HepG2 (cell line): ENCODE results near the gene ADM5. TPM values are rescaled to one million over a fixed set of nuclear protein-coding genes. Genes with fewer than 3 reads are reported as not detected.
A peak's percentile ranks its signal among the peaks of the same experiment; 100 is the strongest.

ENCODE experiments used
- ATAC-seq: fragments of 200-7000 bp; cut with Tn5 transposase; 3 replicates; pipeline ENCODE4 v1.9.1; 2020; ENCODE audit warnings: mild to moderate bottlenecking, moderate library complexity
- BruUV-seq: library from RNA; stranded (reverse); fragments of 400-500 nt; replicated peaks from 2 replicates; lab custom pipeline; 2021; lab: Mats Ljungman, UMichigan
- CTCF ChIA-PET: fragments of 300-600 bp; formaldehyde crosslinking; extraction: SDS; loops from one replicate; lab custom pipeline; 2021; ENCODE audit warnings: low total read pairs, inconsistent platforms, low intra/inter-chr PET ratio; lab: Yijun Ruan, JAX
- POLR2A ChIA-PET: fragments of 350-600 bp; sonication (Branson Sonifier 250); formaldehyde crosslinking; loops from one replicate; lab custom pipeline; 2020; ENCODE audit warnings: antibody characterized with exemption, inconsistent platforms; lab: Yijun Ruan, JAX
- DNase-seq: peaks from one replicate; pipeline ENCODE4 v3.0.0-alpha.2; 2015; ENCODE audit warnings: low spot score
- FAIRE-seq: peaks from 3 replicates; lab custom pipeline; 2011; peaks lifted over from hg19 to GRCh38; lab: Jason Lieb, UNC
- H2AFZ ChIP-seq: one replicate; pipeline ENCODE4 v1.6.1; 2011; ENCODE audit warnings: low read length, inconsistent platforms
- H3K27ac ChIP-seq: fragments of 300-600 bp; 3 replicates; pipeline ENCODE4 v1.8.0; 2011; ENCODE audit warnings: mixed run types, mild to moderate bottlenecking, mixed read lengths, low read length, inconsistent platforms; ENCODE audit not compliant: insufficient read depth; ENCODE audit errors: extremely low read length
- H3K27me3 ChIP-seq, 2 experiments: fragments of 200-600 bp in 1 of 2; 2 replicates in 1 of 2; 3 replicates in 1 of 2; pipeline versions ENCODE4 v1.6.0 to v1.8.0; 2011; ENCODE audit warnings: low read length in 2 of 2, mild to moderate bottlenecking in 2 of 2, moderate library complexity in 2 of 2, inconsistent platforms in 1 of 2; ENCODE audit not compliant: insufficient read depth in 2 of 2, control insufficient read depth in 1 of 2
- H3K36me3 ChIP-seq, 2 experiments: fragments of 200-600 bp in 1 of 2; replicated peaks in 1 of 2; 2 replicates in 1 of 2; 3 replicates in 1 of 2; pipeline versions ENCODE4 v1.5.1 to v1.8.0; 2011; ENCODE audit warnings: low read length in 2 of 2, inconsistent platforms in 1 of 2; ENCODE audit not compliant: insufficient read depth in 2 of 2, control insufficient read depth in 1 of 2
- H3K4me1 ChIP-seq: 2 replicates; pipeline ENCODE4 v1.5.1; 2012; ENCODE audit warnings: low read length, inconsistent platforms; ENCODE audit not compliant: insufficient read depth
- H3K4me2 ChIP-seq: 2 replicates; pipeline ENCODE4 v1.6.0; 2011; ENCODE audit warnings: low read depth, low read length, inconsistent platforms
- H3K4me3 ChIP-seq, 3 experiments: fragments of 200-600 bp in 1 of 3; sonication (generic), shearing (Covaris generic) in 1 of 3; replicated peaks in 1 of 3; 2 replicates each; pipeline ENCODE4 v1.5.1; 2011 to 2016; ENCODE audit warnings: low read length in 3 of 3, inconsistent platforms in 2 of 3, low read depth in 2 of 3, mild to moderate bottlenecking in 2 of 3, control low read depth in 1 of 3, mixed read lengths in 1 of 3; ENCODE audit not compliant: insufficient read depth in 1 of 3
- H3K79me2 ChIP-seq: one replicate; pipeline ENCODE4 v1.6.1; 2011; ENCODE audit warnings: low read length, inconsistent platforms; ENCODE audit not compliant: insufficient read depth
- H3K9ac ChIP-seq: 2 replicates; pipeline ENCODE4 v1.6.0; 2011; ENCODE audit warnings: mild to moderate bottlenecking, low read depth, low read length, inconsistent platforms; ENCODE audit not compliant: insufficient read depth
- H3K9me3 ChIP-seq: 2 replicates; pipeline ENCODE4 v1.5.1; 2012; ENCODE audit warnings: mild to moderate bottlenecking, low read length
- H4K20me1 ChIP-seq: 2 replicates; pipeline ENCODE4 v1.6.0; 2011; ENCODE audit warnings: inconsistent platforms, mild to moderate bottlenecking, low read length, moderate library complexity; ENCODE audit not compliant: insufficient read depth
- ARNT ChIP-seq: fragments of 450-650 bp; IDR thresholded peaks from 2 replicates; pipeline ENCODE4 v1.6.1; 2017
- GTF2F1 ChIP-seq: fragments of 150-350 bp; IDR thresholded peaks from 2 replicates; pipeline ENCODE4 v1.6.1; 2014; ENCODE audit warnings: low read length
- HDAC1 ChIP-seq: sonication (generic); formaldehyde crosslinking; IDR thresholded peaks from 2 replicates; pipeline ENCODE4 v1.5.1; 2020; ENCODE audit warnings: mild to moderate bottlenecking, missing genetic modification reagents
- KDM5B ChIP-seq: sonication (generic); formaldehyde crosslinking; IDR thresholded peaks from 2 replicates; pipeline ENCODE4 v1.4.0; 2020; ENCODE audit warnings: missing genetic modification reagents, mild to moderate bottlenecking, borderline replicate concordance
- KLF13 ChIP-seq: sonication (generic); formaldehyde crosslinking; IDR thresholded peaks from 2 replicates; pipeline ENCODE4 v1.4.0; 2020; ENCODE audit warnings: mild to moderate bottlenecking, missing genetic modification reagents
- POLR2G ChIP-seq: fragments of 200-400 bp; formaldehyde crosslinking; IDR thresholded peaks from 2 replicates; pipeline ENCODE4 v1.6.1; 2018; ENCODE audit warnings: mild to moderate bottlenecking, low read depth, low read length, moderate library complexity
- RORA ChIP-seq: sonication (generic); formaldehyde crosslinking; IDR thresholded peaks from 2 replicates; pipeline ENCODE4 v1.5.0; 2020; ENCODE audit warnings: mild to moderate bottlenecking, missing genetic modification reagents, moderate library complexity
- ZFP1 ChIP-seq: IDR thresholded peaks from 2 replicates; pipeline ENCODE4 v1.6.1; 2016
- ZNF33B ChIP-seq: sonication (generic); formaldehyde crosslinking; IDR thresholded peaks from 2 replicates; pipeline ENCODE4 v1.5.1; 2020; ENCODE audit warnings: mild to moderate bottlenecking, missing genetic modification reagents
- ZNF558 ChIP-seq: sonication (generic); formaldehyde crosslinking; IDR thresholded peaks from 2 replicates; pipeline ENCODE4 v1.9.0; 2022; ENCODE audit warnings: mild to moderate bottlenecking, missing genetic modification reagents, borderline replicate concordance
- ZNF605 ChIP-seq: sonication (generic); formaldehyde crosslinking; IDR thresholded peaks from 2 replicates; pipeline ENCODE4 v1.8.0; 2022; ENCODE audit warnings: mild to moderate bottlenecking, missing genetic modification reagents
- ZSCAN22 ChIP-seq: sonication (generic); formaldehyde crosslinking; IDR thresholded peaks from 2 replicates; pipeline ENCODE4 v1.4.0; 2020; ENCODE audit warnings: mild to moderate bottlenecking, missing genetic modification reagents
- WGBS: methylation state at CpG from one replicate; pipeline ENCODE4 v1.1.6; 2017; ENCODE audit warnings: low lambda C conversion rate; 5-methylcytosine and 5-hydroxymethylcytosine counted together
- in situ Hi-C: cut with HindIII; loops from 2 replicates; pipeline ENCODE4 v1.10.0; 2017; ENCODE audit warnings: low pct_unique_long_range_greater_than_20kb; ENCODE audit not compliant: extremely low pct_ligation_motif_present
- intact Hi-C: fragments of 100-400 bp; cut with micrococcal nuclease; formaldehyde crosslinking; loops from one replicate; pipeline ENCODE4 v1.10.0; 2022; ENCODE audit not compliant: unreplicated experiment
- polyA plus RNA-seq, 8 experiments: library from polyadenylated mRNA; depleted of rRNA in 3 of 8; stranded (reverse) in 7 of 8; unstranded in 1 of 8; fragments of >200 nt; fragmentation: Illumina TruSeq in 4 of 8; extraction: Trizol in 4 of 8; gene quantifications; 2 replicates each; pipeline versions ENCODE4 v1.2.1 to v1.2.3, GENCODE V29; 2011 to 2016; ENCODE audit warnings: low read depth in 4 of 8, missing spikeins in 1 of 8, mixed read lengths in 1 of 8; ENCODE audit not compliant: insufficient read depth in 1 of 8
- total RNA-seq, 5 experiments: library from RNA; depleted of rRNA; stranded (reverse); fragments of >200 nt; fragmentation: Illumina TruSeq; extraction: Trizol; gene quantifications; 2 replicates each; pipeline ENCODE4 v1.2.3, GENCODE V29; 2016; ENCODE audit warnings: low read depth in 1 of 5
- TF ChIP-seq, protein P1 (sequence below): sonication (generic); formaldehyde crosslinking; IDR thresholded peaks from 2 replicates; pipeline ENCODE4 v1.4.0; 2020; ENCODE audit warnings: mild to moderate bottlenecking, missing genetic modification reagents
- TF ChIP-seq, protein P2 (sequence below): sonication (generic); formaldehyde crosslinking; IDR thresholded peaks from 2 replicates; pipeline ENCODE4 v1.8.0; 2022; ENCODE audit warnings: missing genetic modification reagents, mild to moderate bottlenecking, borderline replicate concordance
- TF ChIP-seq, protein P3 (sequence below): sonication (generic); formaldehyde crosslinking; IDR thresholded peaks from 2 replicates; pipeline ENCODE4 v1.4.0; 2020; ENCODE audit warnings: missing genetic modification reagents

The ADM5 gene
- total and polyA plus RNA-seq, 2 of the 13 experiments (the other 11 are each of a cell fraction or from before 2014, with no cell fraction given): 2.7 to 4.1 TPM

DNA sequence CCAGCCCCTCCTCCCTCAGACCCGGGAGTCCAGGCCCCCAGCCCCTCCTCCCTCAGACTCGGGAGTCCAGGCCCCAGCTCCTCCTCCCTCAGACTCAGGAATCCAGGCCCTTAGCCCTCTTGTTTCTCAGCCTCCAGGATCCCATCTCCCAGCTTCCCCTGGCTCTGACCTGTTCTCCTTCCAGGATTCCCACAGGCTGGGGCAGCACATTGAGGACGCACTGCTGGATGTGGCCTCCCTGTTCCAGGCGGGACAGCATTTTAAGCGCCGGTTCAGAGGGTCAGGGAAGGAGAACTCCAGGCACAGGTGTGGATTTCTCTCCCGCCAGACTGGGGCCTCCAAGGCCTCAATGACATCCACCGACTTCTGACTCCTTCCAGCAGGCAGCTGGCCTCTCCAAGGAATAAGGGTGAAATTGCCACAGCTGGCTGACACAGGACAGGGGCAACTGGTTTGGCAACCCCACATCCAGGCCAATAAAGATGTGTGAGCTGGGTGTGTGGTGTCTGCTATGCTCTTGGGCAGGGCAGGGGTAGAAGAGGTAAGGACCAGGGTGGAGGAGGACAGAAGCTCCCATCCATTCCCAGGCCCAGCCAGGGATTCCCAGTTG is 23.9 kb downstream of the ADM5 start:
- TF ChIP-seq ZSCAN22 (CRISPR knock-in tag) (peak; percentile 85), POLR2G (no peak)
- Histone ChIP-seq H3K4me3 (no peak overlapping the region), H3K27ac (no peak overlapping the region), H3K9me3 (no peaks in the 10 kb centered on the region), H3K79me2 (no peaks in the 10 kb centered on the region), H3K9ac (no peak overlapping the region), H4K20me1 (no peaks in the 10 kb centered on the region), H3K36me3 (no peaks in the 10 kb centered on the region), H3K4me1 (peaks cover 14% of the 10 kb centered on the region; the same call in 1 of the 2 replicates), H2AFZ (no peak overlapping the region), H3K27me3 (peaks cover 0 to 4% of the 10 kb centered on the region in 2 experiments; a peak in 1 of 5 replicates), H3K4me2 (no peak overlapping the region)
- no TSS peak for BruUV-seq
- ChIA-PET CTCF (no interaction called here), POLR2A (no interaction called here)
- no peak for FAIRE-seq
- no peak for DNase-seq
- no peak for ATAC-seq
- in situ Hi-C loops: no loop called here
- intact Hi-C loops: no loop called here
- WGBS: 38% methylated on average over 6 of the region's 8 CpGs

DNA sequence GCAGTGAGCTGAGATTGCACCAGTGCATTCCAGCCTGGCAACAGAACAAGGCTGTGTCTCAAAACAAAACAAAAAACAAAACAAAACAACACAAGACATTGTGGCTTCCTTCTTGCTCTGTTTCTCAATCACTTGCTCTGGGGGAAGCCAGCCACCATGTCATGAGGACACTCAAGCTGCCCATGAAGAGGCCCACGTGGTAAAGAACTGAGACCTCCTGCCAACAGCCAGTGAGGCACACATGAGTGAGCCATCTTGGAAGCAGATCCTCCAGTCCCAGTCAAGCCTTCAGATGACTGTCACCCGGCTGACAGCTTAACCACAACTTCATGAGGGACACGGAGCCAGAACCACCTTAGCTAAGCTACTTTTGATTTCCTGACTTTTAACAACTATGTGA is 26.8 kb downstream of the ADM5 start:
- in situ Hi-C loops: no loop called here
- no peak overlapping the region for H3K27ac ChIP-seq

More for the DNA sequence above, 26.8 kb downstream of the ADM5 start:
- Histone ChIP-seq H3K4me1 (peaks cover 14% of the 10 kb centered on the region; the same call in 1 of the 2 replicates), H3K79me2 (no peaks in the 10 kb centered on the region), H3K27me3 (no peaks in the 10 kb centered on the region), H3K9me3 (no peaks in the 10 kb centered on the region), H3K36me3 (no peaks in the 10 kb centered on the region), H3K9ac (no peak overlapping the region), H3K4me2 (no peak overlapping the region), H2AFZ (peak overlapping the region; percentile 54), H3K4me3 (no peak overlapping the region), H4K20me1 (no peaks in the 10 kb centered on the region)
- ChIA-PET CTCF (no interaction called here), POLR2A (no interaction called here)
- TF ChIP-seq, protein P1, sequence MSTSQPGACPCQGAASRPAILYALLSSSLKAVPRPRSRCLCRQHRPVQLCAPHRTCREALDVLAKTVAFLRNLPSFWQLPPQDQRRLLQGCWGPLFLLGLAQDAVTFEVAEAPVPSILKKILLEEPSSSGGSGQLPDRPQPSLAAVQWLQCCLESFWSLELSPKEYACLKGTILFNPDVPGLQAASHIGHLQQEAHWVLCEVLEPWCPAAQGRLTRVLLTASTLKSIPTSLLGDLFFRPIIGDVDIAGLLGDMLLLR (CRISPR knock-in tag): no peak
- no peak for TF ChIP-seq KLF13
- TF ChIP-seq, protein P2, sequence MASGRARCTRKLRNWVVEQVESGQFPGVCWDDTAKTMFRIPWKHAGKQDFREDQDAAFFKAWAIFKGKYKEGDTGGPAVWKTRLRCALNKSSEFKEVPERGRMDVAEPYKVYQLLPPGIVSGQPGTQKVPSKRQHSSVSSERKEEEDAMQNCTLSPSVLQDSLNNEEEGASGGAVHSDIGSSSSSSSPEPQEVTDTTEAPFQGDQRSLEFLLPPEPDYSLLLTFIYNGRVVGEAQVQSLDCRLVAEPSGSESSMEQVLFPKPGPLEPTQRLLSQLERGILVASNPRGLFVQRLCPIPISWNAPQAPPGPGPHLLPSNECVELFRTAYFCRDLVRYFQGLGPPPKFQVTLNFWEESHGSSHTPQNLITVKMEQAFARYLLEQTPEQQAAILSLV: no peak
- TF ChIP-seq GTF2F1: no peak
- TF ChIP-seq, protein P3, sequence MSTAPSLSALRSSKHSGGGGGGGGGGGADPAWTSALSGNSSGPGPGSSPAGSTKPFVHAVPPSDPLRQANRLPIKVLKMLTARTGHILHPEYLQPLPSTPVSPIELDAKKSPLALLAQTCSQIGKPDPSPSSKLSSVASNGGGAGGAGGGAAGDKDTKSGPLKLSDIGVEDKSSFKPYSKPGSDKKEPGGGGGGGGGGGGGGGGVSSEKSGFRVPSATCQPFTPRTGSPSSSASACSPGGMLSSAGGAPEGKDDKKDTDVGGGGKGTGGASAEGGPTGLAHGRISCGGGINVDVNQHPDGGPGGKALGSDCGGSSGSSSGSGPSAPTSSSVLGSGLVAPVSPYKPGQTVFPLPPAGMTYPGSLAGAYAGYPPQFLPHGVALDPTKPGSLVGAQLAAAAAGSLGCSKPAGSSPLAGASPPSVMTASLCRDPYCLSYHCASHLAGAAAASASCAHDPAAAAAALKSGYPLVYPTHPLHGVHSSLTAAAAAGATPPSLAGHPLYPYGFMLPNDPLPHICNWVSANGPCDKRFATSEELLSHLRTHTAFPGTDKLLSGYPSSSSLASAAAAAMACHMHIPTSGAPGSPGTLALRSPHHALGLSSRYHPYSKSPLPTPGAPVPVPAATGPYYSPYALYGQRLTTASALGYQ (CRISPR knock-in tag): no peak
- no peak for TF ChIP-seq ZFP1 (CRISPR knock-in tag)
- TF ChIP-seq RORA (CRISPR knock-in tag): no peak
- no peak for TF ChIP-seq KDM5B (CRISPR knock-in tag)
- no peak for TF ChIP-seq ZNF33B (CRISPR knock-in tag)
- TF ChIP-seq ARNT: no peak
- no peak for TF ChIP-seq HDAC1 (CRISPR knock-in tag)
- no peak for TF ChIP-seq ZNF558 (CRISPR knock-in tag)
- no peak for TF ChIP-seq ZNF605 (CRISPR knock-in tag)
- intact Hi-C loops: no loop called here
- ATAC-seq (no peak), DNase-seq (no peak), FAIRE-seq (no peak)
- 70% methylated on average over 3 of the region's 3 CpGs for WGBS
- BruUV-seq: no TSS peak
